NCI-H1048 (cell line): ENCODE results near the gene CKB.

Source experiments
- DNase-seq: peaks from one replicate; lab custom pipeline; 2025; lab: John Stamatoyannopoulos, UW

The CKB gene

GRCh38 chr14:103488071-103488470, 34.6 kb downstream of the CKB start:
- no peak for DNase-seq

- DNase-seq = no peak
Observed at GRCh38 chr14:103485504-103485903, 37.1 kb downstream of the CKB start.

GRCh38 chr14:103483600-103483999, 39.0 kb downstream of the CKB start:
- DNase-seq = no peak

GRCh38 chr14:103480595-103480994, 42.0 kb downstream of the CKB start:
- no peak for DNase-seq

GRCh38 chr14:103476631-103477030, 46.0 kb downstream of the CKB start:
- no peak for DNase-seq

- no peak for DNase-seq
Observed at GRCh38 chr14:103476065-103476464, 46.6 kb downstream of the CKB start.

GRCh38 chr14:103474893-103475292, 47.7 kb downstream of the CKB start:
- no peak for DNase-seq

GRCh38 chr14:103472939-103473338, 49.7 kb downstream of the CKB start:
- DNase-seq = no peak
